ENCODE measurements around the gene SLC44A5.
"Not testable (repeated sequence)": the region's sequence is repeated elsewhere in the genome, so short reads cannot be mapped to it uniquely, and the experiment has no call there.

The SLC44A5 gene

GRCh38 chr1:75501577-75502295, 109.2 kb downstream of the SLC44A5 start:
- TF ChIP-seq POLR2AphosphoS5 (IDR thresholded peaks at IDR 0.05; ENCODE audit: borderline replicate concordance, low read depth, low read length) (no peak), EZH2 (IDR thresholded peaks at IDR 0.05) (no peak), FOXP2 (optimal IDR thresholded peaks at IDR 0.05; ENCODE audit: control extremely low read depth, extremely low read length, insufficient read depth) (no peak)
- DNase-seq (ENCODE audit: low read depth, low spot score) = no peak
- no peaks in the 10 kb centered on the region for H3K36me3 ChIP-seq (ENCODE audit: insufficient read depth, low read length)
- no peak overlapping the region for H3K4me3 ChIP-seq
- no peak overlapping the region for H3K27ac ChIP-seq
- no peaks in the 10 kb centered on the region for H3K9me3 ChIP-seq (ENCODE audit: low read depth, low read length)
- H3K9ac ChIP-seq (ENCODE audit: insufficient read length) = no peak overlapping the region

GRCh38 chr1:75492011-75492410, 118.9 kb downstream of the SLC44A5 start:
- no peak for TF ChIP-seq FOXP2 (optimal IDR thresholded peaks at IDR 0.05; ENCODE audit: control extremely low read depth, extremely low read length, insufficient read depth)
- TF ChIP-seq POLR2AphosphoS5 (IDR thresholded peaks at IDR 0.05; ENCODE audit: borderline replicate concordance, low read depth, low read length) = no peak
- no peak for TF ChIP-seq EZH2 (IDR thresholded peaks at IDR 0.05)
- no peaks in the 10 kb centered on the region for H3K36me3 ChIP-seq (ENCODE audit: insufficient read depth, low read length)
- DNase-seq (ENCODE audit: low read depth, low spot score) = no peak
- H3K9ac ChIP-seq (ENCODE audit: insufficient read length) = no peak overlapping the region
- no peak overlapping the region for H3K4me3 ChIP-seq
- no peaks in the 10 kb centered on the region; the same call in 1 of the 2 replicates for H3K9me3 ChIP-seq (ENCODE audit: low read depth, low read length)
- H3K27ac ChIP-seq = no peak overlapping the region

GRCh38 chr1:75487399-75487798, 123.5 kb downstream of the SLC44A5 start:
- DNase-seq (ENCODE audit: low read depth, low spot score) = no peak
- Histone ChIP-seq H3K4me3 (no peak overlapping the region), H3K9me3 (ENCODE audit: low read depth, low read length) (no peaks in the 10 kb centered on the region), H3K36me3 (ENCODE audit: insufficient read depth, low read length) (no peaks in the 10 kb centered on the region), H3K27ac (no peak overlapping the region), H3K9ac (ENCODE audit: insufficient read length) (no peak overlapping the region)
- TF ChIP-seq POLR2AphosphoS5 (IDR thresholded peaks at IDR 0.05; ENCODE audit: borderline replicate concordance, low read depth, low read length) (no peak), EZH2 (IDR thresholded peaks at IDR 0.05) (no peak), FOXP2 (optimal IDR thresholded peaks at IDR 0.05; ENCODE audit: control extremely low read depth, extremely low read length, insufficient read depth) (no peak)

GRCh38 chr1:75484789-75485188, 126.1 kb downstream of the SLC44A5 start:
- H3K9me3 ChIP-seq (ENCODE audit: low read depth, low read length) = no peaks in the 10 kb centered on the region
- no peak overlapping the region for H3K9ac ChIP-seq (ENCODE audit: insufficient read length)
- TF ChIP-seq FOXP2 (optimal IDR thresholded peaks at IDR 0.05; ENCODE audit: control extremely low read depth, extremely low read length, insufficient read depth) (no peak), EZH2 (IDR thresholded peaks at IDR 0.05) (no peak), POLR2AphosphoS5 (IDR thresholded peaks at IDR 0.05; ENCODE audit: borderline replicate concordance, low read depth, low read length) (no peak)
- no peak overlapping the region for H3K27ac ChIP-seq
- H3K4me3 ChIP-seq = no peak overlapping the region
- DNase-seq (ENCODE audit: low read depth, low spot score) = no peak
- H3K36me3 ChIP-seq (ENCODE audit: insufficient read depth, low read length) = no peaks in the 10 kb centered on the region

GRCh38 chr1:75482951-75483350, 128.0 kb downstream of the SLC44A5 start:
- no peaks in the 10 kb centered on the region for H3K9me3 ChIP-seq (ENCODE audit: low read depth, low read length)
- no peak for DNase-seq (ENCODE audit: low read depth, low spot score)
- TF ChIP-seq EZH2 (IDR thresholded peaks at IDR 0.05) (no peak), POLR2AphosphoS5 (IDR thresholded peaks at IDR 0.05; ENCODE audit: borderline replicate concordance, low read depth, low read length) (no peak), FOXP2 (optimal IDR thresholded peaks at IDR 0.05; ENCODE audit: control extremely low read depth, extremely low read length, insufficient read depth) (no peak)
- no peak overlapping the region for H3K4me3 ChIP-seq
- no peaks in the 10 kb centered on the region for H3K36me3 ChIP-seq (ENCODE audit: insufficient read depth, low read length)
- H3K27ac ChIP-seq = no peak overlapping the region
- H3K9ac ChIP-seq (ENCODE audit: insufficient read length) = no peak overlapping the region

GRCh38 chr1:75476486-75476885, 134.4 kb downstream of the SLC44A5 start:
- H3K9ac ChIP-seq (ENCODE audit: insufficient read length); DNase-seq (ENCODE audit: low read depth, low spot score); H3K9me3 ChIP-seq (ENCODE audit: low read depth, low read length); H3K27ac ChIP-seq; H3K4me3 ChIP-seq; H3K36me3 ChIP-seq (ENCODE audit: insufficient read depth, low read length): not testable (repeated sequence)

- H3K9ac ChIP-seq (ENCODE audit: insufficient read length) = no peak overlapping the region
- H3K4me3 ChIP-seq = no peak overlapping the region
- DNase-seq (ENCODE audit: low read depth, low spot score) = no peak
- no peaks in the 10 kb centered on the region for H3K9me3 ChIP-seq (ENCODE audit: low read depth, low read length)
- no peak for TF ChIP-seq FOXP2 (optimal IDR thresholded peaks at IDR 0.05; ENCODE audit: control extremely low read depth, extremely low read length, insufficient read depth)
- no peak for TF ChIP-seq POLR2AphosphoS5 (IDR thresholded peaks at IDR 0.05; ENCODE audit: borderline replicate concordance, low read depth, low read length)
- TF ChIP-seq EZH2 (IDR thresholded peaks at IDR 0.05) = no peak
- no peaks in the 10 kb centered on the region for H3K36me3 ChIP-seq (ENCODE audit: insufficient read depth, low read length)
- H3K27ac ChIP-seq = no peak overlapping the region
These were observed 135.2 kb downstream of the SLC44A5 start for GRCh38 chr1:75475696-75476095.

GRCh38 chr1:75472971-75473603, 137.8 kb downstream of the SLC44A5 start:
- Histone ChIP-seq H3K36me3 (ENCODE audit: insufficient read depth, low read length) (no peaks in the 10 kb centered on the region), H3K9ac (ENCODE audit: insufficient read length) (no peak overlapping the region), H3K4me3 (peak overlapping the region; percentile 20), H3K9me3 (ENCODE audit: low read depth, low read length) (no peaks in the 10 kb centered on the region), H3K27ac (peak overlapping the region; percentile 64)
- peak; percentile 70 for DNase-seq (ENCODE audit: low read depth, low spot score)
- TF ChIP-seq FOXP2 (optimal IDR thresholded peaks at IDR 0.05; ENCODE audit: control extremely low read depth, extremely low read length, insufficient read depth) (no peak), POLR2AphosphoS5 (IDR thresholded peaks at IDR 0.05; ENCODE audit: borderline replicate concordance, low read depth, low read length) (no peak), EZH2 (IDR thresholded peaks at IDR 0.05) (no peak)

All from SK-N-MC (cell line).